H1 (cell line): ENCODE results near the gene METAP1D. TPM values are rescaled to one million over a fixed set of nuclear protein-coding genes. Genes with fewer than 3 reads are reported as not detected.

Experiments used
- CTCF ChIA-PET: fragments of 300-600 bp; sonication (Branson Sonifier 250); formaldehyde crosslinking; loops from one replicate; lab custom pipeline; 2021; ENCODE audit not compliant: partially characterized antibody; lab: Charles Lee
- POLR2A ChIA-PET: fragments of 300-600 bp; sonication (Branson Sonifier 250); formaldehyde crosslinking; loops from one replicate; lab custom pipeline; 2021; ENCODE audit warnings: inconsistent platforms; ENCODE audit not compliant: partially characterized antibody; lab: Charles Lee
- DNase-seq, 2 experiments: peaks; one replicate each; pipeline versions ENCODE4 v3.0.0 to v3.0.0-alpha.2; 2010 to 2022; ENCODE audit warnings: low spot score in 2 of 2, low read depth in 1 of 2, mixed read lengths in 1 of 2
- FAIRE-seq: peaks from 2 replicates; lab custom pipeline; 2011; peaks lifted over from hg19 to GRCh38; lab: Jason Lieb, UNC
- H2AFZ ChIP-seq: 2 replicates; pipeline ENCODE4 v1.8.1; 2012; ENCODE audit warnings: low read length, inconsistent platforms
- H2AK5ac ChIP-seq: 2 replicates; pipeline ENCODE4 v1.6.1; 2013; ENCODE audit warnings: low read depth, low read length
- H2BK120ac ChIP-seq: replicated peaks from 2 replicates; pipeline ENCODE3; 2013; ENCODE audit warnings: low read depth, low read length, inconsistent platforms
- H2BK12ac ChIP-seq: 2 replicates; pipeline ENCODE4 v1.6.1; 2013; ENCODE audit warnings: low read depth, low read length
- H2BK15ac ChIP-seq: 2 replicates; pipeline ENCODE4 v1.6.1; 2013; ENCODE audit warnings: low read length
- H2BK20ac ChIP-seq: 2 replicates; pipeline ENCODE4 v1.6.1; 2013; ENCODE audit warnings: low read length
- H2BK5ac ChIP-seq: 2 replicates; pipeline ENCODE4 v1.6.1; 2013; ENCODE audit warnings: low read depth, low read length
- H3K14ac ChIP-seq: 2 replicates; pipeline ENCODE4 v1.6.1; 2013; ENCODE audit warnings: inconsistent platforms; ENCODE audit not compliant: insufficient read length
- H3K18ac ChIP-seq: 2 replicates; pipeline ENCODE4 v1.6.1; 2013; ENCODE audit warnings: low read length; ENCODE audit errors: extremely low read depth
- H3K23ac ChIP-seq: 2 replicates; pipeline ENCODE4 v1.6.1; 2013; ENCODE audit warnings: inconsistent platforms; ENCODE audit not compliant: insufficient read length
- H3K23me2 ChIP-seq: 2 replicates; pipeline ENCODE4 v1.6.1; 2013; ENCODE audit warnings: low read depth, low read length
- H3K27ac ChIP-seq: 2 replicates; pipeline ENCODE4 v1.6.1; 2011; ENCODE audit warnings: low read depth, low read length, inconsistent platforms
- H3K27me3 ChIP-seq, 4 experiments: replicated peaks in 1 of 4; 1 replicate in 1 of 4; 2 replicates in 3 of 4; pipeline versions ENCODE4 v1.6.1 to v1.8.1; 2011 to 2013; ENCODE audit warnings: low read length in 3 of 4, mild to moderate bottlenecking in 3 of 4, inconsistent platforms in 2 of 4, mixed read lengths in 2 of 4, moderate library complexity in 1 of 4; ENCODE audit not compliant: control insufficient read depth in 3 of 4, insufficient read depth in 3 of 4; ENCODE audit errors: extremely low read depth in 1 of 4
- H3K36me3 ChIP-seq, 4 experiments: 2 replicates each; pipeline versions ENCODE4 v1.6.1 to v1.8.1; 2011 to 2013; ENCODE audit warnings: mild to moderate bottlenecking in 4 of 4, low read length in 3 of 4, moderate library complexity in 2 of 4, control low read depth in 1 of 4, inconsistent platforms in 1 of 4; ENCODE audit not compliant: insufficient read depth in 4 of 4, control insufficient read depth in 2 of 4
- H3K4ac ChIP-seq: replicated peaks from 2 replicates; pipeline ENCODE3; 2013; ENCODE audit warnings: low read length, low read depth, mixed read lengths, inconsistent platforms; ENCODE audit not compliant: insufficient read length
- H3K4me1 ChIP-seq, 4 experiments: replicated peaks in 1 of 4; 1 replicate in 1 of 4; 2 replicates in 3 of 4; pipeline versions ENCODE4 v1.6.1 to v1.8.1; 2011 to 2013; ENCODE audit warnings: low read length in 3 of 4, inconsistent platforms in 2 of 4, mixed read lengths in 1 of 4; ENCODE audit not compliant: insufficient read depth in 4 of 4, control insufficient read depth in 3 of 4
- H3K4me2 ChIP-seq, 2 experiments: 2 replicates each; pipeline versions ENCODE4 v1.6.1 to v1.8.1; 2011 to 2013; ENCODE audit warnings: low read depth in 2 of 2, low read length in 2 of 2, control low read depth in 1 of 2, inconsistent platforms in 1 of 2, mild to moderate bottlenecking in 1 of 2; ENCODE audit not compliant: insufficient read depth in 1 of 2
- H3K4me3 ChIP-seq, 4 experiments: fragments of 200-600, 300-600 bp in 1 of 4; sonication (generic), shearing (Covaris generic), sonication (Bioruptor Twin) in 1 of 4; 2 replicates each; pipeline versions ENCODE4 v1.5.1 to v1.8.1; 2011 to 2016; ENCODE audit warnings: low read length in 4 of 4, low read depth in 3 of 4, control low read depth in 2 of 4, inconsistent platforms in 2 of 4, mild to moderate bottlenecking in 2 of 4, mixed read lengths in 1 of 4, moderate library complexity in 1 of 4; ENCODE audit not compliant: insufficient read depth in 2 of 4; ENCODE audit errors: extremely low read depth in 1 of 4
- H3K56ac ChIP-seq: replicated peaks from 2 replicates; pipeline ENCODE3; 2013; ENCODE audit warnings: low read depth, mild to moderate bottlenecking, mixed read lengths, low read length, inconsistent platforms; ENCODE audit not compliant: insufficient read length
- H3K79me1 ChIP-seq: 2 replicates; pipeline ENCODE4 v1.6.1; 2013; ENCODE audit warnings: low read depth, low read length, control low read depth
- H3K79me2 ChIP-seq, 2 experiments: 2 replicates each; pipeline versions ENCODE4 v1.6.1 to v1.8.1; 2012 to 2013; ENCODE audit warnings: low read length in 2 of 2, mild to moderate bottlenecking in 2 of 2, inconsistent platforms in 1 of 2; ENCODE audit not compliant: insufficient read depth in 2 of 2, control insufficient read depth in 1 of 2
- H3K9ac ChIP-seq, 4 experiments: replicated peaks in 1 of 4; 1 replicate in 1 of 4; 2 replicates in 3 of 4; pipeline versions ENCODE4 v1.6.1 to v1.8.1; 2011 to 2013; ENCODE audit warnings: low read depth in 3 of 4, low read length in 3 of 4, control low read depth in 2 of 4, mild to moderate bottlenecking in 2 of 4, moderate library complexity in 2 of 4, inconsistent platforms in 1 of 4; ENCODE audit errors: extremely low read depth in 1 of 4
- H3K9me3 ChIP-seq, 2 experiments: 2 replicates each; pipeline versions ENCODE4 v1.6.1 to v1.8.1; 2012 to 2013; ENCODE audit warnings: mild to moderate bottlenecking in 2 of 2, moderate library complexity in 2 of 2, control low read depth in 1 of 2, inconsistent platforms in 1 of 2, low read depth in 1 of 2, low read length in 1 of 2, mixed read lengths in 1 of 2; ENCODE audit not compliant: insufficient read depth in 2 of 2
- H4K20me1 ChIP-seq, 2 experiments: replicated peaks in 1 of 2; 2 replicates each; pipeline versions ENCODE3 to v1.8.1; 2011 to 2013; ENCODE audit warnings: inconsistent platforms in 2 of 2, low read length in 2 of 2, mild to moderate bottlenecking in 1 of 2; ENCODE audit not compliant: insufficient read depth in 2 of 2, control insufficient read depth in 1 of 2
- H4K5ac ChIP-seq: 2 replicates; pipeline ENCODE4 v1.6.1; 2013; ENCODE audit warnings: low read length, low read depth, mixed read lengths, inconsistent platforms; ENCODE audit not compliant: insufficient read length
- H4K8ac ChIP-seq: 2 replicates; pipeline ENCODE4 v1.8.0; 2013; ENCODE audit warnings: mild to moderate bottlenecking, moderate library complexity, low read length, inconsistent platforms; ENCODE audit not compliant: insufficient read depth; ENCODE audit errors: extremely low read depth
- H4K91ac ChIP-seq: replicated peaks from 2 replicates; pipeline ENCODE3; 2013; ENCODE audit warnings: low read length, mixed read lengths, inconsistent platforms; ENCODE audit not compliant: insufficient read length
- ASH2L ChIP-seq: fragments of 200-600, 300-600 bp; sonication (generic); IDR thresholded peaks from one replicate; pipeline ENCODE4 v1.7.1; 2017; ENCODE audit warnings: low read length
- CBX8 ChIP-seq: fragments of 300-800, 300-1000 bp; sonication (generic); IDR thresholded peaks from 2 replicates; pipeline ENCODE4 v1.7.1; 2016; ENCODE audit warnings: low read depth, low read length, borderline replicate concordance
- CEBPB ChIP-seq: IDR thresholded peaks from 2 replicates; pipeline ENCODE4 v1.6.1; 2012; ENCODE audit warnings: low read depth, low read length
- EZH2 ChIP-seq: fragments of 200-600 bp; sonication (generic); IDR thresholded peaks from 2 replicates; pipeline ENCODE4 v1.7.1; 2012; ENCODE audit warnings: low read depth, mild to moderate bottlenecking, moderate library complexity, low read length, inconsistent platforms; ENCODE audit not compliant: severe bottlenecking
- JUND ChIP-seq: IDR thresholded peaks from 2 replicates; pipeline ENCODE4 v1.6.1; 2011; ENCODE audit warnings: mild to moderate bottlenecking, improper control_type of control experiment, low read length
- KDM4A ChIP-seq: IDR thresholded peaks from one replicate; pipeline ENCODE4 v1.7.1; 2012; ENCODE audit warnings: low read depth, mild to moderate bottlenecking, moderate library complexity, low read length, inconsistent platforms; ENCODE audit not compliant: severe bottlenecking
- MAX ChIP-seq: IDR thresholded peaks from 2 replicates; pipeline ENCODE4 v1.6.1; 2012; ENCODE audit warnings: inconsistent platforms
- POU5F1 ChIP-seq: IDR thresholded peaks from 2 replicates; pipeline ENCODE4 v1.6.1; 2011; ENCODE audit warnings: low read depth, mild to moderate bottlenecking, low read length, moderate library complexity
- RNF2 ChIP-seq: fragments of 200-900, 300-1000 bp; sonication (generic); IDR thresholded peaks from 2 replicates; pipeline ENCODE4 v1.7.1; 2016; ENCODE audit warnings: borderline replicate concordance, low read depth, mild to moderate bottlenecking, antibody characterized with exemption, low read length; ENCODE audit not compliant: poor library complexity, severe bottlenecking; ENCODE audit errors: missing control alignments
- SUZ12 ChIP-seq: fragments of 200-600 bp; sonication (generic); IDR thresholded peaks from 2 replicates; pipeline ENCODE4 v1.6.1; 2012; ENCODE audit warnings: mild to moderate bottlenecking, inconsistent platforms, low read length, moderate library complexity, mixed read lengths
- TBP ChIP-seq: IDR thresholded peaks from 2 replicates; pipeline ENCODE4 v1.6.1; 2011; ENCODE audit warnings: low read depth, low read length, improper control_type of control experiment
- whole genome bisulfite sequencing, 2 experiments: shearing (Covaris generic) in 1 of 2; methylation state at CpG; one replicate each; pipeline versions ENCODE4 v1.1.6 to v1.1.7; 2013 to 2015; ENCODE audit warnings: low lambda C conversion rate in 2 of 2, mixed read lengths in 2 of 2, inconsistent platforms in 1 of 2, low coverage in 1 of 2, missing lambda C conversion rate in 1 of 2; ENCODE audit not compliant: insufficient replicate concordance in 2 of 2, insufficient coverage in 1 of 2, insufficient read length in 1 of 2; ENCODE audit errors: extremely low coverage in 1 of 2, missing lambda C conversion rate in 1 of 2; 5-methylcytosine and 5-hydroxymethylcytosine counted together
- polyA plus RNA-seq, 7 experiments: library from polyadenylated mRNA; depleted of rRNA in 3 of 7; stranded (reverse) in 5 of 7; unstranded in 2 of 7; fragments of >200 nt in 5 of 7; fragments of 200-250 nt in 2 of 7; gene quantifications; 1 replicate in 5 of 7; 2 replicates in 1 of 7; 4 replicates in 1 of 7; pipeline versions ENCODE4 v1.2.1 to v1.2.3, GENCODE V29; 2011 to 2013; ENCODE audit warnings: missing spikeins in 2 of 7, mixed read lengths in 2 of 7
- total RNA-seq: library from RNA; stranded (reverse); fragmentation: NEBNext Ultra II Directional; extraction: Animal tissue kit (Norgen Biotek cat#: 25700); gene quantifications from 2 replicates; pipeline ENCODE4 v1.2.1, GENCODE V29; 2021

METAP1D gene
- total and polyA plus RNA-seq, 2 of the 8 experiments (the other 6 are each of a cell fraction or from before 2014, with no cell fraction given) = 3.9 to 6.2 TPM

GRCh38 chr2:172101821-172102390 lies 102.2 kb downstream of the METAP1D start:
- CTCF ChIA-PET = interaction anchor here (0.5 to 11.7 kb wide), 7 partner anchors 11 to 336 kb away, joined by 3 to 198 read pairs (median 3); partner anchors contain the start of gene DLX1
- Histone ChIP-seq H3K23me2 (peaks cover 21% of the 10 kb centered on the region; the same call in 1 of the 2 replicates), H2AFZ (no peak overlapping the region), H3K18ac (no peak overlapping the region), H3K27me3 (peaks cover 78 to 100% (median 93%) of the 10 kb centered on the region in 4 experiments), H2BK12ac (peak overlapping the region; percentile 84; the same call in 1 of the 2 replicates), H2BK15ac (0 out of 2 replicates have a peak overlapping the region, but pooled peaks have one; percentile 29), H3K4me2 (peak overlapping the region; percentile 80 to 82), H3K4me1 (peaks cover 6 to 49% (median 27%) of the 10 kb centered on the region in 4 experiments), H3K36me3 (peaks cover 0 to 11% (median 0%) of the 10 kb centered on the region in 4 experiments; a peak in 1 of 8 replicates), H2BK5ac (no peak overlapping the region), H4K5ac (no peak overlapping the region), H3K23ac (no peak overlapping the region), H3K9me3 (no peaks in the 10 kb centered on the region), H4K91ac (no peak overlapping the region), H3K14ac (no peak overlapping the region), H3K56ac (no peak overlapping the region), H3K9ac (no peak overlapping the region), H3K27ac (no peak overlapping the region), H2AK5ac (no peak overlapping the region), H3K4me3 (peak overlapping the region; percentile 33 to 59 (median 46); a peak in 5 of 8 replicates), H3K79me1 (no peaks in the 10 kb centered on the region), H2BK120ac (no peak overlapping the region), H3K79me2 (no peaks in the 10 kb centered on the region), H4K20me1 (peaks cover 15 to 25% of the 10 kb centered on the region in 2 experiments), H3K4ac (no peak overlapping the region), H4K8ac (peak overlapping the region; percentile 43), H2BK20ac (no peak overlapping the region)
- POLR2A ChIA-PET = interaction anchor here (1.6 to 16.0 kb wide), 2 partner anchors 8 to 14 kb away, joined by 5 to 184 read pairs; partner anchors contain the start of gene DLX1
- FAIRE-seq = no peak
- DNase-seq = no peak
- 1% methylated on average over 36 of the region's 36 CpGs; no CpG with 5 or more reads in 1 of the 2 experiments for WGBS, 2 experiments
- TF ChIP-seq JUND (no peak), RNF2 (peak; percentile 49), ASH2L (peak; percentile 18), MAX (peak; percentile 7; the same call in 1 of the 2 replicates), KDM4A (peak; percentile 27), EZH2 (peak; percentile 69), CBX8 (0 out of 2 replicates have a peak, but pooled peaks have one; percentile 20), CEBPB (no peak), POU5F1 (no peak), SUZ12 (peak; percentile 71), TBP (0 out of 2 replicates have a peak, but pooled peaks have one; percentile 21)
